GM21367 (cell line): ENCODE results near the gene SP110.
A peak's percentile ranks its signal among the peaks of the same experiment; 100 is the strongest.
"Not testable (repeated sequence)": the region's sequence is repeated elsewhere in the genome, so short reads cannot be mapped to it uniquely, and the experiment has no call there.

Experiments
- ATAC-seq: cut with Tn5 transposase; IDR thresholded peaks from one replicate; pipeline ENCODE4 v1.9.1; 2021; ENCODE audit not compliant: unreplicated experiment

Gene SP110

GRCh38 chr2:230225486-230225885 is 5.7 kb upstream of the SP110 start, which contains the start of gene SP140:
Gene SP140, plus strand, starts transcription at chr2:230225736. Its CDS starts 109 bp downstream, at chr2:230225845.
- ATAC-seq = peak; percentile 71

- no peak for ATAC-seq
These were observed 4.7 kb upstream of the SP110 start for GRCh38 chr2:230224458-230224857.

- ATAC-seq = not testable (repeated sequence)
These were observed 3.0 kb upstream of the SP110 start for GRCh38 chr2:230222829-230223228.

GRCh38 chr2:230221493-230221892 is 1.7 kb upstream of the SP110 start:
- ATAC-seq = no peak

GRCh38 chr2:230220347-230220969 is 674 bp upstream of the SP110 start:
- ATAC-seq = no peak

DNA sequence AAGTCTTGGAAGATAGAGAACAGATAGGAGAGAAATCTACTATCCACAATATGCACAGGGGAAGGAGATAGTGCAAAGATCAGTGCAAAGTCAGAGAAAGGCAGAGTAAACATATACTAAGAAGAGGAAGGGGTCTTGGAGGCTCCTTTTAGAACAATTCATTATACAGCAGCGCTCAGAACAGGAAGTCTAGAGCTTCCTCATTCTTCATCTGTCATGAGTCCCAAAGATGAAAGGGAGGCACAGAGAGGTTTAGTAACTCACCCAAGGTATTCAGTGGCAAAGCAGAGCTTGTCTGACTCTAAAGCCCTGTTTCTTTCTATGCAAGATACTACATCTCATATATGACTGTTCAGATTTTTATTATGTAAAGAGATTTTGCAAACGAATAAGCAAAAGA is 1.4 kb downstream of the SP110 start:
- no peak for ATAC-seq

- ATAC-seq = no peak
These were observed 2.4 kb downstream of the SP110 start for GRCh38 chr2:230217424-230217823.

- ATAC-seq = no peak
These were observed 3.3 kb downstream of the SP110 start for GRCh38 chr2:230216489-230216888.

- ATAC-seq = no peak
These were observed 10.2 kb downstream of the SP110 start for GRCh38 chr2:230209422-230210051.

GRCh38 chr2:230208576-230208975 is 11.2 kb downstream of the SP110 start:
- no peak for ATAC-seq

GRCh38 chr2:230205721-230206120 is 14.1 kb downstream of the SP110 start:
- ATAC-seq = no peak

DNA sequence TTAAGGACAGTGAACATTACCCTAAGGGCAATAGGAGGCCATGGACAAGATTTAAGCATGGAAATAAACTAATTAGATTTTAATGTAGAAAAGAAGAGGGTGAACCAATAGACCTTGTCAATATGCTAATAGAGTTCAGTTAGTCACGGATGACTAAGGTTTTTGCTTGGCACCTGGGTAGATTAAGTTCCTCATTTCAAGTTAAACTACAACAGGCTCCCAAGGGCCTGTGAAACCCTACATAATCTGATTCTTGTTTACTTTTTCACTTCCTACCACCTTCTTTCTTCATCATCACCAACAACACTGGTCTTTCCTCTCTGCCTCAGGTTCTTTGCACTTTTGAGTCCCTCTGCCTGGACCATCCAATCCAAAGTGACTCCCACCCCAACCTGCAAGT is 14.8 kb downstream of the SP110 start:
- peak; percentile 48 for ATAC-seq

DNA sequence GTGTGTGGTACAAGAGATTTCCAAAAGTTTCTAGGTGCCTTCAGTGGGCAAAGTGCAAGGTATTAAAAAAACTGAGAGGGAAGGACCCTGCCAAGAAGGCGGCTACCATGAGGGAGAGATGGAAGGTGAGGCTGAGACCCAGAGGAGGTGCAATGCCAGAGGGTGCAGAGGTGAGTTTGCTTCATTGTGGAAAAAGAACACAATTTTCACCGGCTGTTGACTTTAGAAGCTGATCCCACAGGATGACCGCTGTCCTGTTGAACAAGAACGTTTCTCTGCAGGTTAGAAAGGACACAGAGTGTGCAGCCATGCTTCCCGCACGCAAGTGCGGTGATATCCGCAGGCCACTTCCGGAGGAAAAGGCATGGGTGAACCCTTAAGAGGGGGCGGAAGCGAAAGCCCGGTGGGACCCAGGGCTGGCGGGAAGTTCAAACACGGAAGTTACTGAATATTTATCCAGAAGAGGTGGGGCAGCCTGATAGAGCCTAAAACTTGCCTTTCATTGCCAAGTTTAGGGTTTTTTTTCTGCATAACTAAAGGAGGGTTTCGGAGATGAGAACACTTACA is 16.6 kb downstream of the SP110 start:
- ATAC-seq = peak; percentile 44

- ATAC-seq = peak; percentile 26
These were observed 17.2 kb downstream of the SP110 start for GRCh38 chr2:230202430-230203109.

- ATAC-seq = no peak
These were observed 34.8 kb downstream of the SP110 start for GRCh38 chr2:230184727-230185578.

DNA sequence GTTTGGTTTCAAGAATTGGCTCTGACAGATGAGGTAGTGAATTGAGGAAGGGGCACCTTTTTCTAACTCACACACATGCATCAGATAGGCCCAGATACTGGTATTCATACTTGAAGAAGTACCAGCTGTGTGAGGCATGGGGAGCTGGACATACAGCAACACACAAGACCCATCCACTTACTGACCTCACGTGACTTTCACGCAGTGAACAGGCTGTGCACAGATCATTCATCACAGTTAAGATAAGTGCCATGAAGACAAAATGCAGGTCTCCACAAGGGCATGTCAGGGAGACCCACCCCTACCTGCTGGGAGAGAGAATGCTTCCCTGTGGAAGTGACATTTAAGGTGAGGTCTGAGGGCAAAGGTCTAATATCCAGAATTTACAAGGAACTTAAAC is 38.6 kb downstream of the SP110 start:
- no peak for ATAC-seq

DNA sequence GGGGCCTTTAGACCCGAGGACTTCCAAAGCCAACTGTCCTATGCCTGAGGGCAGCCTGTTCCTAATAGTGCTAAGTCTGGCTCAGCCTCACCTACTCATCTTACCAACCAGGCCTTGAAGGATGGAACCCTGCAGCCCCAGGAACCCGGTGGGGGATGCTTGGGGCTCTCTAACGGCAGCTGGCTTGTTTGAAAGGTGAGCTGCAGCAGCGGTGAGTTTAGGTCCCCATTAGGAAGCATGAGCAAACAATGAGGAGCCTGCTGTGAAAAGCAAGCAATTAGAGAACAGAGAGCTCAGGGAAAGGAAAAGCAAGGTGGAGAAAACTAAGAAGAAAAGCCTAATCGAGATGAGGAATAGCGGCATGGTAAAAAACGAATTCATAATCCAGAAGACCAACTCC is 39.9 kb downstream of the SP110 start:
- ATAC-seq = no peak

- ATAC-seq = no peak
These were observed 41.0 kb downstream of the SP110 start for GRCh38 chr2:230178546-230179485.

GRCh38 chr2:230176996-230177395 is 42.8 kb downstream of the SP110 start:
- ATAC-seq = no peak

GRCh38 chr2:230174466-230174865 is 45.3 kb downstream of the SP110 start:
- ATAC-seq = no peak
